Sigmoid colon (tissue), 7 donors: ENCODE measurements around the gene HPS1. TPM values are rescaled to one million over a fixed set of nuclear protein-coding genes. Genes with fewer than 3 reads are reported as not detected.

Experiments
- DNase-seq: peaks from one replicate; pipeline ENCODE4 v3.0.0-alpha.2; 2019
- H3K27ac ChIP-seq, 4 donors: fragments of 200-600 bp; sonication (generic); one replicate each; pipeline ENCODE4 v1.5.1; 2016 to 2019; ENCODE audit warnings: mild to moderate bottlenecking in 1 of 4
- H3K27me3 ChIP-seq, 3 donors: fragments of 200-600 bp; sonication (generic); one replicate each; pipeline ENCODE4 v1.5.1; 2019; ENCODE audit warnings: mild to moderate bottlenecking in 1 of 3
- H3K36me3 ChIP-seq, 4 donors: fragments of 200-600 bp; sonication (generic); one replicate each; pipeline ENCODE4 v1.5.1; 2016 to 2019
- H3K4me1 ChIP-seq, 4 donors: fragments of 200-600 bp; sonication (generic); one replicate each; pipeline ENCODE4 v1.5.1; 2017 to 2019
- H3K4me3 ChIP-seq, 4 donors: fragments of 200-600 bp; sonication (generic); one replicate each; pipeline ENCODE4 v1.5.1; 2017 to 2019; ENCODE audit warnings: mild to moderate bottlenecking in 2 of 4, moderate library complexity in 1 of 4
- H3K9me3 ChIP-seq, 4 donors: fragments of 200-600 bp in 3 of 4; sonication (generic) in 3 of 4; one replicate each; pipeline versions ENCODE4 v1.5.1 to v1.6.1; 2013 to 2019
- EP300 ChIP-seq, 4 donors: sonication (generic); formaldehyde crosslinking; IDR thresholded peaks; one replicate each; pipeline ENCODE4 v1.6.1; 2017; ENCODE audit warnings: antibody characterized with exemption in 4 of 4
- POLR2A ChIP-seq, 2 donors: fragments of 450-650 bp; IDR thresholded peaks; one replicate each; pipeline ENCODE4 v1.6.1; 2016; ENCODE audit warnings: antibody characterized with exemption in 2 of 2, mild to moderate bottlenecking in 2 of 2, moderate library complexity in 2 of 2
- POLR2AphosphoS5 ChIP-seq, 4 donors: sonication (generic); formaldehyde crosslinking; IDR thresholded peaks; one replicate each; pipeline ENCODE4 v1.6.1; 2017; ENCODE audit warnings: antibody characterized with exemption in 4 of 4
- WGBS, 2 donors: extraction: QIAGEN DNeasy Blood & Tissue Kit; methylation state at CpG; one replicate each; pipeline ENCODE4 v1.1.7; 2013; 5-methylcytosine and 5-hydroxymethylcytosine counted together
- intact Hi-C: fragments of 100-400 bp; cut with DNase I; formaldehyde crosslinking; loops from one replicate; pipeline ENCODE4 v1.15.1; 2023
- polyA plus RNA-seq, 3 donors: library from polyadenylated mRNA; stranded (reverse); fragments of 200-250 nt; gene quantifications; one replicate each; pipeline ENCODE4 v1.2.3, GENCODE V29; 2013
- total RNA-seq, 4 donors: library from RNA; depleted of rRNA; stranded (reverse); fragments of >200 nt; gene quantifications; one replicate each; pipeline ENCODE4 v1.1.0, GENCODE V29; 2016
- TF ChIP-seq, protein P1 (sequence below), 4 experiments: fragments of 450-650 bp in 3 of 4; fragments of 200-600 bp in 1 of 4; IDR thresholded peaks; one replicate each; pipeline ENCODE4 v1.5.1; 2016 to 2019; ENCODE audit warnings: antibody characterized with exemption in 4 of 4, mild to moderate bottlenecking in 3 of 4, moderate library complexity in 2 of 4
- donor health status: healthy with polysubstance abuse.
- donor health status: Bipolar disorder and iron deficiency.
- donor health status: healthy.

Gene HPS1
- total and polyA plus RNA-seq, 7 donors = 44.7 to 93.1 (median 70.7) TPM

GRCh38 chr10:98373260-98374040 lies 73.3 kb downstream of the HPS1 start:
- no peak for TF ChIP-seq EP300 (IDR thresholded peaks at IDR 0.05)
- TF ChIP-seq POLR2A (IDR thresholded peaks at IDR 0.05) = no peak
- TF ChIP-seq, protein P1, sequence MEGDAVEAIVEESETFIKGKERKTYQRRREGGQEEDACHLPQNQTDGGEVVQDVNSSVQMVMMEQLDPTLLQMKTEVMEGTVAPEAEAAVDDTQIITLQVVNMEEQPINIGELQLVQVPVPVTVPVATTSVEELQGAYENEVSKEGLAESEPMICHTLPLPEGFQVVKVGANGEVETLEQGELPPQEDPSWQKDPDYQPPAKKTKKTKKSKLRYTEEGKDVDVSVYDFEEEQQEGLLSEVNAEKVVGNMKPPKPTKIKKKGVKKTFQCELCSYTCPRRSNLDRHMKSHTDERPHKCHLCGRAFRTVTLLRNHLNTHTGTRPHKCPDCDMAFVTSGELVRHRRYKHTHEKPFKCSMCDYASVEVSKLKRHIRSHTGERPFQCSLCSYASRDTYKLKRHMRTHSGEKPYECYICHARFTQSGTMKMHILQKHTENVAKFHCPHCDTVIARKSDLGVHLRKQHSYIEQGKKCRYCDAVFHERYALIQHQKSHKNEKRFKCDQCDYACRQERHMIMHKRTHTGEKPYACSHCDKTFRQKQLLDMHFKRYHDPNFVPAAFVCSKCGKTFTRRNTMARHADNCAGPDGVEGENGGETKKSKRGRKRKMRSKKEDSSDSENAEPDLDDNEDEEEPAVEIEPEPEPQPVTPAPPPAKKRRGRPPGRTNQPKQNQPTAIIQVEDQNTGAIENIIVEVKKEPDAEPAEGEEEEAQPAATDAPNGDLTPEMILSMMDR (IDR thresholded peaks at IDR 0.05) = no peak
- no peak for TF ChIP-seq POLR2AphosphoS5 (IDR thresholded peaks at IDR 0.05)
- DNase-seq = no peak
- no peaks in the 10 kb centered on the region for H3K27me3 ChIP-seq
- H3K9me3 ChIP-seq = peaks cover 0 to 3% (median 0%) of the 10 kb centered on the region in 4 donors
- peaks cover 0 to 21% (median 9%) of the 10 kb centered on the region in 4 donors for H3K4me1 ChIP-seq
- no peak overlapping the region for H3K4me3 ChIP-seq
- WGBS, 2 donors = 70 to 75% methylated on average over 12 of the region's 12 CpGs
- intact Hi-C loops = no loop called here
- H3K27ac ChIP-seq = peak overlapping the region in 1 of 4 donors; percentile 20
- no peaks in the 10 kb centered on the region for H3K36me3 ChIP-seq

GRCh38 chr10:98370831-98371820 lies 75.6 kb downstream of the HPS1 start:
- Histone ChIP-seq H3K9me3 (no peaks in the 10 kb centered on the region), H3K27me3 (no peaks in the 10 kb centered on the region), H3K27ac (no peak overlapping the region), H3K4me1 (peaks cover 0 to 21% (median 9%) of the 10 kb centered on the region in 4 donors), H3K4me3 (no peak overlapping the region), H3K36me3 (no peaks in the 10 kb centered on the region)
- TF ChIP-seq, protein P1 (IDR thresholded peaks at IDR 0.05) = no peak
- no peak for TF ChIP-seq EP300 (IDR thresholded peaks at IDR 0.05)
- no peak for TF ChIP-seq POLR2AphosphoS5 (IDR thresholded peaks at IDR 0.05)
- no peak for TF ChIP-seq POLR2A (IDR thresholded peaks at IDR 0.05)
- no peak for DNase-seq
- 63 to 75% methylated on average over 14 of the region's 14 CpGs for WGBS, 2 donors
- intact Hi-C loops = no loop called here

GRCh38 chr10:98369801-98370200 lies 76.9 kb downstream of the HPS1 start:
- DNase-seq = no peak
- WGBS, 2 donors = 91% methylated on average over 7 of the region's 7 CpGs
- TF ChIP-seq POLR2AphosphoS5 (IDR thresholded peaks at IDR 0.05) (no peak), EP300 (IDR thresholded peaks at IDR 0.05) (no peak), POLR2A (IDR thresholded peaks at IDR 0.05) (no peak)
- TF ChIP-seq, protein P1 (IDR thresholded peaks at IDR 0.05) = no peak

DNA sequence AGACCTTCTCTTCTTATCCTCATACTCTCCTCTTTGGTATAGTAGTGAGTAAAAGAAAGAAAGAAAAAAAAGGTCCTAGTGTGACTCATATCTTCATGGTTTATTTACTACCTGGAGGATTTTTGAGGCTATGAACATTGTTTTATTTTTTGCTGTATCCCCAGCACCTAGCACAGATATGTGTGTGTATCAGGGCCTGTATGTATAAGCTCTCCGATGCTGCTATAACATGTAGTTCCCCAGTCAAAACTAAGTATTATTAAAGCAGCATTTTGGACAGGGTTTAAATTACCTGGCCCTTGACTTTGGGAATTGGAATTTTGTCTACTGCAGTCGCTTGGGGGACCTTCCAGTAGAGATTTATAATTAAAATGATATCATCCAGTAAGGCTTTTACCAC lies 78.1 kb downstream of the HPS1 start:
- DNase-seq = no peak
- 87 to 89% methylated on average over 2 of the region's 2 CpGs for WGBS, 2 donors
- H3K27ac ChIP-seq = no peak overlapping the region
- H3K36me3 ChIP-seq = no peaks in the 10 kb centered on the region
- no peaks in the 10 kb centered on the region for H3K27me3 ChIP-seq
- no peaks in the 10 kb centered on the region for H3K9me3 ChIP-seq
- peaks cover 0 to 5% (median 1%) of the 10 kb centered on the region in 4 donors for H3K4me1 ChIP-seq
- H3K4me3 ChIP-seq = no peak overlapping the region
- TF ChIP-seq POLR2AphosphoS5 (IDR thresholded peaks at IDR 0.05) = no peak
- TF ChIP-seq, protein P1 (IDR thresholded peaks at IDR 0.05) = no peak
- TF ChIP-seq POLR2A (IDR thresholded peaks at IDR 0.05) = no peak
- TF ChIP-seq EP300 (IDR thresholded peaks at IDR 0.05) = no peak
- intact Hi-C loops = no loop called here

More at GRCh38 chr10:98369801-98370200, 76.9 kb downstream of the HPS1 start:
- no peaks in the 10 kb centered on the region for H3K27me3 ChIP-seq
- H3K27ac ChIP-seq = no peak overlapping the region
- H3K9me3 ChIP-seq = no peaks in the 10 kb centered on the region
- peaks cover 0 to 16% (median 7%) of the 10 kb centered on the region in 4 donors for H3K4me1 ChIP-seq
- intact Hi-C loops = no loop called here
- no peaks in the 10 kb centered on the region for H3K36me3 ChIP-seq
- no peak overlapping the region for H3K4me3 ChIP-seq
